H1 (cell line): ENCODE data around the gene PARD3. TPM values are rescaled to one million over a fixed set of nuclear protein-coding genes. Genes with fewer than 3 reads are reported as not detected.
"Not testable (repeated sequence)": the region's sequence is repeated elsewhere in the genome, so short reads cannot be mapped to it uniquely, and the experiment has no call there.

Experiments
- CTCF ChIA-PET: fragments of 300-600 bp; sonication (Branson Sonifier 250); formaldehyde crosslinking; loops from one replicate; lab custom pipeline; 2021; ENCODE audit not compliant: partially characterized antibody; lab: Charles Lee
- POLR2A ChIA-PET: fragments of 300-600 bp; sonication (Branson Sonifier 250); formaldehyde crosslinking; loops from one replicate; lab custom pipeline; 2021; ENCODE audit warnings: inconsistent platforms; ENCODE audit not compliant: partially characterized antibody; lab: Charles Lee
- DNase-seq, 2 experiments: peaks; one replicate each; pipeline versions ENCODE4 v3.0.0 to v3.0.0-alpha.2; 2010 to 2022; ENCODE audit warnings: low spot score in 2 of 2, low read depth in 1 of 2, mixed read lengths in 1 of 2
- FAIRE-seq: peaks from 2 replicates; lab custom pipeline; 2011; peaks lifted over from hg19 to GRCh38; lab: Jason Lieb, UNC
- H2AFZ ChIP-seq: 2 replicates; pipeline ENCODE4 v1.8.1; 2012; ENCODE audit warnings: low read length, inconsistent platforms
- H2AK5ac ChIP-seq: 2 replicates; pipeline ENCODE4 v1.6.1; 2013; ENCODE audit warnings: low read depth, low read length
- H2BK120ac ChIP-seq: replicated peaks from 2 replicates; pipeline ENCODE3; 2013; ENCODE audit warnings: low read depth, low read length, inconsistent platforms
- H2BK12ac ChIP-seq: 2 replicates; pipeline ENCODE4 v1.6.1; 2013; ENCODE audit warnings: low read depth, low read length
- H2BK15ac ChIP-seq: 2 replicates; pipeline ENCODE4 v1.6.1; 2013; ENCODE audit warnings: low read length
- H2BK20ac ChIP-seq: 2 replicates; pipeline ENCODE4 v1.6.1; 2013; ENCODE audit warnings: low read length
- H2BK5ac ChIP-seq: 2 replicates; pipeline ENCODE4 v1.6.1; 2013; ENCODE audit warnings: low read depth, low read length
- H3K14ac ChIP-seq: 2 replicates; pipeline ENCODE4 v1.6.1; 2013; ENCODE audit warnings: inconsistent platforms; ENCODE audit not compliant: insufficient read length
- H3K18ac ChIP-seq: 2 replicates; pipeline ENCODE4 v1.6.1; 2013; ENCODE audit warnings: low read length; ENCODE audit errors: extremely low read depth
- H3K23ac ChIP-seq: 2 replicates; pipeline ENCODE4 v1.6.1; 2013; ENCODE audit warnings: inconsistent platforms; ENCODE audit not compliant: insufficient read length
- H3K23me2 ChIP-seq: 2 replicates; pipeline ENCODE4 v1.6.1; 2013; ENCODE audit warnings: low read depth, low read length
- H3K27ac ChIP-seq: 2 replicates; pipeline ENCODE4 v1.6.1; 2011; ENCODE audit warnings: low read depth, low read length, inconsistent platforms
- H3K27me3 ChIP-seq, 4 experiments: replicated peaks in 1 of 4; 1 replicate in 1 of 4; 2 replicates in 3 of 4; pipeline versions ENCODE4 v1.6.1 to v1.8.1; 2011 to 2013; ENCODE audit warnings: low read length in 3 of 4, mild to moderate bottlenecking in 3 of 4, inconsistent platforms in 2 of 4, mixed read lengths in 2 of 4, moderate library complexity in 1 of 4; ENCODE audit not compliant: control insufficient read depth in 3 of 4, insufficient read depth in 3 of 4; ENCODE audit errors: extremely low read depth in 1 of 4
- H3K36me3 ChIP-seq, 4 experiments: 2 replicates each; pipeline versions ENCODE4 v1.6.1 to v1.8.1; 2011 to 2013; ENCODE audit warnings: mild to moderate bottlenecking in 4 of 4, low read length in 3 of 4, moderate library complexity in 2 of 4, control low read depth in 1 of 4, inconsistent platforms in 1 of 4; ENCODE audit not compliant: insufficient read depth in 4 of 4, control insufficient read depth in 2 of 4
- H3K4ac ChIP-seq: replicated peaks from 2 replicates; pipeline ENCODE3; 2013; ENCODE audit warnings: low read length, low read depth, mixed read lengths, inconsistent platforms; ENCODE audit not compliant: insufficient read length
- H3K4me1 ChIP-seq, 4 experiments: replicated peaks in 1 of 4; 1 replicate in 1 of 4; 2 replicates in 3 of 4; pipeline versions ENCODE4 v1.6.1 to v1.8.1; 2011 to 2013; ENCODE audit warnings: low read length in 3 of 4, inconsistent platforms in 2 of 4, mixed read lengths in 1 of 4; ENCODE audit not compliant: insufficient read depth in 4 of 4, control insufficient read depth in 3 of 4
- H3K4me2 ChIP-seq, 2 experiments: 2 replicates each; pipeline versions ENCODE4 v1.6.1 to v1.8.1; 2011 to 2013; ENCODE audit warnings: low read depth in 2 of 2, low read length in 2 of 2, control low read depth in 1 of 2, inconsistent platforms in 1 of 2, mild to moderate bottlenecking in 1 of 2; ENCODE audit not compliant: insufficient read depth in 1 of 2
- H3K4me3 ChIP-seq, 4 experiments: fragments of 200-600, 300-600 bp in 1 of 4; sonication (generic), shearing (Covaris generic), sonication (Bioruptor Twin) in 1 of 4; 2 replicates each; pipeline versions ENCODE4 v1.5.1 to v1.8.1; 2011 to 2016; ENCODE audit warnings: low read length in 4 of 4, low read depth in 3 of 4, control low read depth in 2 of 4, inconsistent platforms in 2 of 4, mild to moderate bottlenecking in 2 of 4, mixed read lengths in 1 of 4, moderate library complexity in 1 of 4; ENCODE audit not compliant: insufficient read depth in 2 of 4; ENCODE audit errors: extremely low read depth in 1 of 4
- H3K56ac ChIP-seq: replicated peaks from 2 replicates; pipeline ENCODE3; 2013; ENCODE audit warnings: low read depth, mild to moderate bottlenecking, mixed read lengths, low read length, inconsistent platforms; ENCODE audit not compliant: insufficient read length
- H3K79me1 ChIP-seq: 2 replicates; pipeline ENCODE4 v1.6.1; 2013; ENCODE audit warnings: low read depth, low read length, control low read depth
- H3K79me2 ChIP-seq, 2 experiments: 2 replicates each; pipeline versions ENCODE4 v1.6.1 to v1.8.1; 2012 to 2013; ENCODE audit warnings: low read length in 2 of 2, mild to moderate bottlenecking in 2 of 2, inconsistent platforms in 1 of 2; ENCODE audit not compliant: insufficient read depth in 2 of 2, control insufficient read depth in 1 of 2
- H3K9ac ChIP-seq, 4 experiments: replicated peaks in 1 of 4; 1 replicate in 1 of 4; 2 replicates in 3 of 4; pipeline versions ENCODE4 v1.6.1 to v1.8.1; 2011 to 2013; ENCODE audit warnings: low read depth in 3 of 4, low read length in 3 of 4, control low read depth in 2 of 4, mild to moderate bottlenecking in 2 of 4, moderate library complexity in 2 of 4, inconsistent platforms in 1 of 4; ENCODE audit errors: extremely low read depth in 1 of 4
- H3K9me3 ChIP-seq, 2 experiments: 2 replicates each; pipeline versions ENCODE4 v1.6.1 to v1.8.1; 2012 to 2013; ENCODE audit warnings: mild to moderate bottlenecking in 2 of 2, moderate library complexity in 2 of 2, control low read depth in 1 of 2, inconsistent platforms in 1 of 2, low read depth in 1 of 2, low read length in 1 of 2, mixed read lengths in 1 of 2; ENCODE audit not compliant: insufficient read depth in 2 of 2
- H4K20me1 ChIP-seq, 2 experiments: replicated peaks in 1 of 2; 2 replicates each; pipeline versions ENCODE3 to v1.8.1; 2011 to 2013; ENCODE audit warnings: inconsistent platforms in 2 of 2, low read length in 2 of 2, mild to moderate bottlenecking in 1 of 2; ENCODE audit not compliant: insufficient read depth in 2 of 2, control insufficient read depth in 1 of 2
- H4K5ac ChIP-seq: 2 replicates; pipeline ENCODE4 v1.6.1; 2013; ENCODE audit warnings: low read length, low read depth, mixed read lengths, inconsistent platforms; ENCODE audit not compliant: insufficient read length
- H4K8ac ChIP-seq: 2 replicates; pipeline ENCODE4 v1.8.0; 2013; ENCODE audit warnings: mild to moderate bottlenecking, moderate library complexity, low read length, inconsistent platforms; ENCODE audit not compliant: insufficient read depth; ENCODE audit errors: extremely low read depth
- H4K91ac ChIP-seq: replicated peaks from 2 replicates; pipeline ENCODE3; 2013; ENCODE audit warnings: low read length, mixed read lengths, inconsistent platforms; ENCODE audit not compliant: insufficient read length
- CTCF ChIP-seq, 3 experiments: IDR thresholded peaks; 1 replicate in 2 of 3; 2 replicates in 1 of 3; pipeline versions ENCODE4 v1.5.1 to v1.6.1; 2011; ENCODE audit warnings: low read length in 3 of 3, mild to moderate bottlenecking in 3 of 3, inconsistent platforms in 2 of 3, low read depth in 1 of 3, moderate library complexity in 1 of 3; ENCODE audit not compliant: insufficient read depth in 1 of 3; ENCODE audit errors: control extremely low read depth in 1 of 3
- MAFK ChIP-seq: IDR thresholded peaks from 2 replicates; pipeline ENCODE4 v1.6.1; 2012; ENCODE audit warnings: low read depth, mild to moderate bottlenecking, improper control_type of control experiment, low read length
- NANOG ChIP-seq: IDR thresholded peaks from 2 replicates; pipeline ENCODE4 v1.6.1; 2011; ENCODE audit warnings: low read length, low read depth, mild to moderate bottlenecking, inconsistent platforms; ENCODE audit not compliant: insufficient read depth, poor library complexity, severe bottlenecking
- NRF1 ChIP-seq: IDR thresholded peaks from 2 replicates; pipeline ENCODE4 v1.6.1; 2011; ENCODE audit warnings: mild to moderate bottlenecking, low read depth, low read length, improper control_type of control experiment
- WGBS, 2 experiments: shearing (Covaris generic) in 1 of 2; methylation state at CpG; one replicate each; pipeline versions ENCODE4 v1.1.6 to v1.1.7; 2013 to 2015; ENCODE audit warnings: low lambda C conversion rate in 2 of 2, mixed read lengths in 2 of 2, inconsistent platforms in 1 of 2, low coverage in 1 of 2, missing lambda C conversion rate in 1 of 2; ENCODE audit not compliant: insufficient replicate concordance in 2 of 2, insufficient coverage in 1 of 2, insufficient read length in 1 of 2; ENCODE audit errors: extremely low coverage in 1 of 2, missing lambda C conversion rate in 1 of 2; 5-methylcytosine and 5-hydroxymethylcytosine counted together
- polyA plus RNA-seq, 7 experiments: library from polyadenylated mRNA; depleted of rRNA in 3 of 7; stranded (reverse) in 5 of 7; unstranded in 2 of 7; fragments of >200 nt in 5 of 7; fragments of 200-250 nt in 2 of 7; gene quantifications; 1 replicate in 5 of 7; 2 replicates in 1 of 7; 4 replicates in 1 of 7; pipeline versions ENCODE4 v1.2.1 to v1.2.3, GENCODE V29; 2011 to 2013; ENCODE audit warnings: missing spikeins in 2 of 7, mixed read lengths in 2 of 7
- total RNA-seq: library from RNA; stranded (reverse); fragmentation: NEBNext Ultra II Directional; extraction: Animal tissue kit (Norgen Biotek cat#: 25700); gene quantifications from 2 replicates; pipeline ENCODE4 v1.2.1, GENCODE V29; 2021

The PARD3 gene
- total and polyA plus RNA-seq, 2 of the 8 experiments (the other 6 are each of a cell fraction or from before 2014, with no cell fraction given): 19.7 to 49.1 TPM

- TF ChIP-seq CTCF (IDR thresholded peaks at IDR 0.05; ENCODE audit: control extremely low read depth in 1 of 3, insufficient read depth in 1 of 3, low read depth in 1 of 3, low read length in 3 of 3): no peak
- no peak for TF ChIP-seq MAFK
- no peak for TF ChIP-seq NRF1
- TF ChIP-seq NANOG: no peak
These were observed 72.6 kb downstream of the PARD3 start (continued) for GRCh38 chr10:34742456-34742855.

- not testable (repeated sequence) for H2BK12ac ChIP-seq, H3K9ac ChIP-seq, H3K4ac ChIP-seq, H4K20me1 ChIP-seq, DNase-seq, H2AFZ ChIP-seq, H3K27me3 ChIP-seq, H2BK120ac ChIP-seq, FAIRE-seq, H4K8ac ChIP-seq, H4K5ac ChIP-seq, H3K23me2 ChIP-seq, H2AK5ac ChIP-seq, H3K27ac ChIP-seq, H3K36me3 ChIP-seq, H3K18ac ChIP-seq, H3K9me3 ChIP-seq, H2BK15ac ChIP-seq, H3K14ac ChIP-seq, H2BK5ac ChIP-seq, H3K4me2 ChIP-seq, H4K91ac ChIP-seq, H3K56ac ChIP-seq, H2BK20ac ChIP-seq, H3K23ac ChIP-seq, H3K4me3 ChIP-seq
- Histone ChIP-seq H3K4me1 (peaks cover 16 to 26% (median 19%) of the 10 kb centered on the region in 4 experiments), H3K79me1 (peaks cover 17% of the 10 kb centered on the region), H3K79me2 (peaks cover 3 to 84% of the 10 kb centered on the region in 2 experiments)
- 89% methylated on average over 4 of the region's 4 CpGs; no CpG with 5 or more reads in 1 of the 2 experiments for whole genome bisulfite sequencing, 2 experiments
- ChIA-PET CTCF (interaction anchor here (0.6 to 1.9 kb wide), 7 partner anchors 8 to 212 kb away, joined by 3 to 5 read pairs (median 3); no protein-coding TSS in a partner anchor), POLR2A (interaction anchor here (1.4 kb wide), 1 partner anchor 14 kb away, joined by 3 read pairs; no protein-coding TSS in a partner anchor)
These were observed 74.0 kb downstream of the PARD3 start for GRCh38 chr10:34741087-34741486.
